H1 (cell line): ENCODE data around the gene LRRC32. TPM values are rescaled to one million over a fixed set of nuclear protein-coding genes. Genes with fewer than 3 reads are reported as not detected.

Experiments
- CTCF ChIA-PET: fragments of 300-600 bp; sonication (Branson Sonifier 250); formaldehyde crosslinking; loops from one replicate; lab custom pipeline; 2021; ENCODE audit not compliant: partially characterized antibody; lab: Charles Lee
- POLR2A ChIA-PET: fragments of 300-600 bp; sonication (Branson Sonifier 250); formaldehyde crosslinking; loops from one replicate; lab custom pipeline; 2021; ENCODE audit warnings: inconsistent platforms; ENCODE audit not compliant: partially characterized antibody; lab: Charles Lee
- DNase-seq, 2 experiments: peaks; one replicate each; pipeline versions ENCODE4 v3.0.0 to v3.0.0-alpha.2; 2010 to 2022; ENCODE audit warnings: low spot score in 2 of 2, low read depth in 1 of 2, mixed read lengths in 1 of 2
- FAIRE-seq: peaks from 2 replicates; lab custom pipeline; 2011; peaks lifted over from hg19 to GRCh38; lab: Jason Lieb, UNC
- H2AFZ ChIP-seq: 2 replicates; pipeline ENCODE4 v1.8.1; 2012; ENCODE audit warnings: low read length, inconsistent platforms
- H2AK5ac ChIP-seq: 2 replicates; pipeline ENCODE4 v1.6.1; 2013; ENCODE audit warnings: low read depth, low read length
- H2BK120ac ChIP-seq: replicated peaks from 2 replicates; pipeline ENCODE3; 2013; ENCODE audit warnings: low read depth, low read length, inconsistent platforms
- H2BK12ac ChIP-seq: 2 replicates; pipeline ENCODE4 v1.6.1; 2013; ENCODE audit warnings: low read depth, low read length
- H2BK15ac ChIP-seq: 2 replicates; pipeline ENCODE4 v1.6.1; 2013; ENCODE audit warnings: low read length
- H2BK20ac ChIP-seq: 2 replicates; pipeline ENCODE4 v1.6.1; 2013; ENCODE audit warnings: low read length
- H2BK5ac ChIP-seq: 2 replicates; pipeline ENCODE4 v1.6.1; 2013; ENCODE audit warnings: low read depth, low read length
- H3K14ac ChIP-seq: 2 replicates; pipeline ENCODE4 v1.6.1; 2013; ENCODE audit warnings: inconsistent platforms; ENCODE audit not compliant: insufficient read length
- H3K18ac ChIP-seq: 2 replicates; pipeline ENCODE4 v1.6.1; 2013; ENCODE audit warnings: low read length; ENCODE audit errors: extremely low read depth
- H3K23ac ChIP-seq: 2 replicates; pipeline ENCODE4 v1.6.1; 2013; ENCODE audit warnings: inconsistent platforms; ENCODE audit not compliant: insufficient read length
- H3K23me2 ChIP-seq: 2 replicates; pipeline ENCODE4 v1.6.1; 2013; ENCODE audit warnings: low read depth, low read length
- H3K27ac ChIP-seq: 2 replicates; pipeline ENCODE4 v1.6.1; 2011; ENCODE audit warnings: low read depth, low read length, inconsistent platforms
- H3K27me3 ChIP-seq, 4 experiments: replicated peaks in 1 of 4; 1 replicate in 1 of 4; 2 replicates in 3 of 4; pipeline versions ENCODE4 v1.6.1 to v1.8.1; 2011 to 2013; ENCODE audit warnings: low read length in 3 of 4, mild to moderate bottlenecking in 3 of 4, inconsistent platforms in 2 of 4, mixed read lengths in 2 of 4, moderate library complexity in 1 of 4; ENCODE audit not compliant: control insufficient read depth in 3 of 4, insufficient read depth in 3 of 4; ENCODE audit errors: extremely low read depth in 1 of 4
- H3K36me3 ChIP-seq, 4 experiments: 2 replicates each; pipeline versions ENCODE4 v1.6.1 to v1.8.1; 2011 to 2013; ENCODE audit warnings: mild to moderate bottlenecking in 4 of 4, low read length in 3 of 4, moderate library complexity in 2 of 4, control low read depth in 1 of 4, inconsistent platforms in 1 of 4; ENCODE audit not compliant: insufficient read depth in 4 of 4, control insufficient read depth in 2 of 4
- H3K4ac ChIP-seq: replicated peaks from 2 replicates; pipeline ENCODE3; 2013; ENCODE audit warnings: low read length, low read depth, mixed read lengths, inconsistent platforms; ENCODE audit not compliant: insufficient read length
- H3K4me1 ChIP-seq, 4 experiments: replicated peaks in 1 of 4; 1 replicate in 1 of 4; 2 replicates in 3 of 4; pipeline versions ENCODE4 v1.6.1 to v1.8.1; 2011 to 2013; ENCODE audit warnings: low read length in 3 of 4, inconsistent platforms in 2 of 4, mixed read lengths in 1 of 4; ENCODE audit not compliant: insufficient read depth in 4 of 4, control insufficient read depth in 3 of 4
- H3K4me2 ChIP-seq, 2 experiments: 2 replicates each; pipeline versions ENCODE4 v1.6.1 to v1.8.1; 2011 to 2013; ENCODE audit warnings: low read depth in 2 of 2, low read length in 2 of 2, control low read depth in 1 of 2, inconsistent platforms in 1 of 2, mild to moderate bottlenecking in 1 of 2; ENCODE audit not compliant: insufficient read depth in 1 of 2
- H3K4me3 ChIP-seq, 4 experiments: fragments of 200-600, 300-600 bp in 1 of 4; sonication (generic), shearing (Covaris generic), sonication (Bioruptor Twin) in 1 of 4; 2 replicates each; pipeline versions ENCODE4 v1.5.1 to v1.8.1; 2011 to 2016; ENCODE audit warnings: low read length in 4 of 4, low read depth in 3 of 4, control low read depth in 2 of 4, inconsistent platforms in 2 of 4, mild to moderate bottlenecking in 2 of 4, mixed read lengths in 1 of 4, moderate library complexity in 1 of 4; ENCODE audit not compliant: insufficient read depth in 2 of 4; ENCODE audit errors: extremely low read depth in 1 of 4
- H3K56ac ChIP-seq: replicated peaks from 2 replicates; pipeline ENCODE3; 2013; ENCODE audit warnings: low read depth, mild to moderate bottlenecking, mixed read lengths, low read length, inconsistent platforms; ENCODE audit not compliant: insufficient read length
- H3K79me1 ChIP-seq: 2 replicates; pipeline ENCODE4 v1.6.1; 2013; ENCODE audit warnings: low read depth, low read length, control low read depth
- H3K79me2 ChIP-seq, 2 experiments: 2 replicates each; pipeline versions ENCODE4 v1.6.1 to v1.8.1; 2012 to 2013; ENCODE audit warnings: low read length in 2 of 2, mild to moderate bottlenecking in 2 of 2, inconsistent platforms in 1 of 2; ENCODE audit not compliant: insufficient read depth in 2 of 2, control insufficient read depth in 1 of 2
- H3K9ac ChIP-seq, 4 experiments: replicated peaks in 1 of 4; 1 replicate in 1 of 4; 2 replicates in 3 of 4; pipeline versions ENCODE4 v1.6.1 to v1.8.1; 2011 to 2013; ENCODE audit warnings: low read depth in 3 of 4, low read length in 3 of 4, control low read depth in 2 of 4, mild to moderate bottlenecking in 2 of 4, moderate library complexity in 2 of 4, inconsistent platforms in 1 of 4; ENCODE audit errors: extremely low read depth in 1 of 4
- H3K9me3 ChIP-seq, 2 experiments: 2 replicates each; pipeline versions ENCODE4 v1.6.1 to v1.8.1; 2012 to 2013; ENCODE audit warnings: mild to moderate bottlenecking in 2 of 2, moderate library complexity in 2 of 2, control low read depth in 1 of 2, inconsistent platforms in 1 of 2, low read depth in 1 of 2, low read length in 1 of 2, mixed read lengths in 1 of 2; ENCODE audit not compliant: insufficient read depth in 2 of 2
- H4K20me1 ChIP-seq, 2 experiments: replicated peaks in 1 of 2; 2 replicates each; pipeline versions ENCODE3 to v1.8.1; 2011 to 2013; ENCODE audit warnings: inconsistent platforms in 2 of 2, low read length in 2 of 2, mild to moderate bottlenecking in 1 of 2; ENCODE audit not compliant: insufficient read depth in 2 of 2, control insufficient read depth in 1 of 2
- H4K5ac ChIP-seq: 2 replicates; pipeline ENCODE4 v1.6.1; 2013; ENCODE audit warnings: low read length, low read depth, mixed read lengths, inconsistent platforms; ENCODE audit not compliant: insufficient read length
- H4K8ac ChIP-seq: 2 replicates; pipeline ENCODE4 v1.8.0; 2013; ENCODE audit warnings: mild to moderate bottlenecking, moderate library complexity, low read length, inconsistent platforms; ENCODE audit not compliant: insufficient read depth; ENCODE audit errors: extremely low read depth
- H4K91ac ChIP-seq: replicated peaks from 2 replicates; pipeline ENCODE3; 2013; ENCODE audit warnings: low read length, mixed read lengths, inconsistent platforms; ENCODE audit not compliant: insufficient read length
- POLR2AphosphoS5 ChIP-seq: IDR thresholded peaks from 2 replicates; pipeline ENCODE4 v1.6.1; 2011; ENCODE audit warnings: low read depth, low read length
- WGBS, 2 experiments: shearing (Covaris generic) in 1 of 2; methylation state at CpG; one replicate each; pipeline versions ENCODE4 v1.1.6 to v1.1.7; 2013 to 2015; ENCODE audit warnings: low lambda C conversion rate in 2 of 2, mixed read lengths in 2 of 2, inconsistent platforms in 1 of 2, low coverage in 1 of 2, missing lambda C conversion rate in 1 of 2; ENCODE audit not compliant: insufficient replicate concordance in 2 of 2, insufficient coverage in 1 of 2, insufficient read length in 1 of 2; ENCODE audit errors: extremely low coverage in 1 of 2, missing lambda C conversion rate in 1 of 2; 5-methylcytosine and 5-hydroxymethylcytosine counted together
- polyA plus RNA-seq, 7 experiments: library from polyadenylated mRNA; depleted of rRNA in 3 of 7; stranded (reverse) in 5 of 7; unstranded in 2 of 7; fragments of >200 nt in 5 of 7; fragments of 200-250 nt in 2 of 7; gene quantifications; 1 replicate in 5 of 7; 2 replicates in 1 of 7; 4 replicates in 1 of 7; pipeline versions ENCODE4 v1.2.1 to v1.2.3, GENCODE V29; 2011 to 2013; ENCODE audit warnings: missing spikeins in 2 of 7, mixed read lengths in 2 of 7
- total RNA-seq: library from RNA; stranded (reverse); fragmentation: NEBNext Ultra II Directional; extraction: Animal tissue kit (Norgen Biotek cat#: 25700); gene quantifications from 2 replicates; pipeline ENCODE4 v1.2.1, GENCODE V29; 2021

Gene LRRC32
- total and polyA plus RNA-seq, 2 of the 8 experiments (the other 6 are each of a cell fraction or from before 2014, with no cell fraction given) = 0.99 to 1.9 TPM

GRCh38 chr11:76690736-76691135 is 20.2 kb upstream of the LRRC32 start:
- no peaks in the 10 kb centered on the region for H4K20me1 ChIP-seq
- H3K14ac ChIP-seq = no peak overlapping the region
- no peak overlapping the region for H3K56ac ChIP-seq
- H3K23ac ChIP-seq = no peak overlapping the region
- H3K9ac ChIP-seq = no peak overlapping the region
- peaks cover 2 to 10% (median 8%) of the 10 kb centered on the region in 4 experiments for H3K4me1 ChIP-seq
- no peak overlapping the region for H4K5ac ChIP-seq
- CTCF ChIA-PET = interaction anchor here (0.9 to 2.4 kb wide), 5 partner anchors 9 to 92 kb away, joined by 3 to 9 read pairs (median 4); partner anchors contain the start of gene LRRC32
- no peak overlapping the region for H3K4me2 ChIP-seq
- H3K36me3 ChIP-seq = no peaks in the 10 kb centered on the region
- no peak overlapping the region for H2AK5ac ChIP-seq
- no peaks in the 10 kb centered on the region for H3K9me3 ChIP-seq
- H3K4me3 ChIP-seq = no peak overlapping the region
- H2BK5ac ChIP-seq = no peak overlapping the region
- no peak overlapping the region for H3K27ac ChIP-seq
- H3K27me3 ChIP-seq = no peaks in the 10 kb centered on the region
- 85% methylated on average over 3 of the region's 3 CpGs; no CpG with 5 or more reads in 1 of the 2 experiments for WGBS, 2 experiments
- no peak overlapping the region for H4K8ac ChIP-seq
- H3K79me2 ChIP-seq = no peaks in the 10 kb centered on the region
- H3K4ac ChIP-seq = no peak overlapping the region
- no peak overlapping the region for H2BK15ac ChIP-seq
- no peak overlapping the region for H2BK120ac ChIP-seq
- no peaks in the 10 kb centered on the region; the same call in 1 of the 2 replicates for H3K23me2 ChIP-seq
- no peak for TF ChIP-seq POLR2AphosphoS5
- H2AFZ ChIP-seq = no peak overlapping the region
- no peak overlapping the region for H2BK20ac ChIP-seq
- H3K18ac ChIP-seq = no peak overlapping the region
- DNase-seq = no peak
- POLR2A ChIA-PET = interaction anchor here (0.9 kb wide), 1 partner anchor 100 kb away, joined by 3 read pairs; no protein-coding TSS in a partner anchor
- no peak for FAIRE-seq
- no peak overlapping the region for H4K91ac ChIP-seq
- no peak overlapping the region for H2BK12ac ChIP-seq
- no peaks in the 10 kb centered on the region for H3K79me1 ChIP-seq
